Measurements from ENCODE around the gene TTLL11.

Gene TTLL11

GRCh38 chr9:121984726-121985402, 108.2 kb downstream of the TTLL11 start:
- in situ Hi-C loops (cut with HindIII; ENCODE audit: low sequenced_read_pairs), result loop anchor here (25.0 kb wide), 1 partner anchor 248 kb away; no protein-coding TSS in a partner anchor

GRCh38 chr9:121983736-121984135, 109.4 kb downstream of the TTLL11 start:
- in situ Hi-C loops (cut with HindIII; ENCODE audit: low sequenced_read_pairs), result loop anchor here (25.0 kb wide), 1 partner anchor 246 kb away; no protein-coding TSS in a partner anchor

GRCh38 chr9:121981118-121981883, 111.8 kb downstream of the TTLL11 start:
- in situ Hi-C loops (cut with HindIII; ENCODE audit: low sequenced_read_pairs), result loop anchor here (25.0 kb wide), 1 partner anchor 244 kb away; no protein-coding TSS in a partner anchor

- in situ Hi-C loops (cut with HindIII; ENCODE audit: low sequenced_read_pairs), result loop anchor here (25.0 kb wide), 1 partner anchor 243 kb away; no protein-coding TSS in a partner anchor
These were observed 112.4 kb downstream of the TTLL11 start for GRCh38 chr9:121980665-121981064.

GRCh38 chr9:121979736-121980135, 113.4 kb downstream of the TTLL11 start:
- in situ Hi-C loops (cut with HindIII; ENCODE audit: low sequenced_read_pairs), result loop anchor here (5.0 to 25.0 kb wide), 4 partner anchors 67 to 435 kb away; no protein-coding TSS in a partner anchor

- in situ Hi-C loops (cut with HindIII; ENCODE audit: low sequenced_read_pairs), result loop anchor here (5.0 to 25.0 kb wide), 4 partner anchors 64 to 432 kb away; no protein-coding TSS in a partner anchor
These were observed 116.4 kb downstream of the TTLL11 start for GRCh38 chr9:121976751-121977150.

- in situ Hi-C loops (cut with HindIII; ENCODE audit: low sequenced_read_pairs), result loop anchor here (5.0 to 25.0 kb wide), 4 partner anchors 64 to 431 kb away; no protein-coding TSS in a partner anchor
These were observed 117.3 kb downstream of the TTLL11 start for GRCh38 chr9:121975801-121976277.

GRCh38 chr9:121974421-121974820, 118.7 kb downstream of the TTLL11 start:
- in situ Hi-C loops (cut with HindIII; ENCODE audit: low sequenced_read_pairs), result loop anchor here (10.0 kb wide), 2 partner anchors 80 to 430 kb away; no protein-coding TSS in a partner anchor

GRCh38 chr9:121972501-121972981, 120.6 kb downstream of the TTLL11 start:
- in situ Hi-C loops (cut with HindIII; ENCODE audit: low sequenced_read_pairs), result loop anchor here (10.0 kb wide), 2 partner anchors 78 to 428 kb away; no protein-coding TSS in a partner anchor

GRCh38 chr9:121968056-121968455, 125.1 kb downstream of the TTLL11 start:
- in situ Hi-C loops (cut with HindIII; ENCODE audit: low sequenced_read_pairs), result no loop called here

GRCh38 chr9:121966706-121967105, 126.4 kb downstream of the TTLL11 start:
- in situ Hi-C loops (cut with HindIII; ENCODE audit: low sequenced_read_pairs), result no loop called here

- in situ Hi-C loops (cut with HindIII; ENCODE audit: low sequenced_read_pairs), result no loop called here
These were observed 129.5 kb downstream of the TTLL11 start for GRCh38 chr9:121963528-121963995.

GRCh38 chr9:121962421-121962820, 130.7 kb downstream of the TTLL11 start:
- in situ Hi-C loops (cut with HindIII; ENCODE audit: low sequenced_read_pairs), result no loop called here

- in situ Hi-C loops (cut with HindIII; ENCODE audit: low sequenced_read_pairs), result no loop called here
These were observed 132.4 kb downstream of the TTLL11 start for GRCh38 chr9:121960665-121961064.

GRCh38 chr9:121958530-121958929, 134.6 kb downstream of the TTLL11 start:
- in situ Hi-C loops (cut with HindIII; ENCODE audit: low sequenced_read_pairs), result no loop called here

- in situ Hi-C loops (cut with HindIII; ENCODE audit: low sequenced_read_pairs), result no loop called here
These were observed 136.3 kb downstream of the TTLL11 start for GRCh38 chr9:121956808-121957207.

- in situ Hi-C loops (cut with HindIII; ENCODE audit: low sequenced_read_pairs), result no loop called here
These were observed 137.5 kb downstream of the TTLL11 start for GRCh38 chr9:121955649-121956048.

GRCh38 chr9:121954477-121955140, 138.5 kb downstream of the TTLL11 start:
- in situ Hi-C loops (cut with HindIII; ENCODE audit: low sequenced_read_pairs), result no loop called here

- in situ Hi-C loops (cut with HindIII; ENCODE audit: low sequenced_read_pairs), result no loop called here
These were observed 140.5 kb downstream of the TTLL11 start for GRCh38 chr9:121952611-121953010.

- in situ Hi-C loops (cut with HindIII; ENCODE audit: low sequenced_read_pairs), result no loop called here
These were observed 142.2 kb downstream of the TTLL11 start for GRCh38 chr9:121950866-121951265.

GRCh38 chr9:121950441-121950840, 142.7 kb downstream of the TTLL11 start:
- in situ Hi-C loops (cut with HindIII; ENCODE audit: low sequenced_read_pairs), result no loop called here
